Gastrocnemius medialis (tissue), 4 donors: Measurements from ENCODE around the gene PLAC8.

Experiments used
- CTCF ChIP-seq, 5 experiments: fragments of 450-650 bp in 3 of 5; fragments of 200-600 bp in 2 of 5; sonication (generic) in 2 of 5; IDR thresholded peaks in 4 of 5; conservative IDR thresholded peaks in 1 of 5; 1 replicate in 4 of 5; 2 replicates in 1 of 5; pipeline ENCODE4 v1.5.1; 2016 to 2019; ENCODE audit warnings: antibody characterized with exemption in 5 of 5, mild to moderate bottlenecking in 3 of 5, moderate library complexity in 3 of 5
- POLR2A ChIP-seq, 2 donors: fragments of 450-650 bp; IDR thresholded peaks; one replicate each; pipeline ENCODE4 v1.6.1; 2017; ENCODE audit warnings: antibody characterized with exemption in 2 of 2, mild to moderate bottlenecking in 2 of 2, moderate library complexity in 2 of 2

DNA sequence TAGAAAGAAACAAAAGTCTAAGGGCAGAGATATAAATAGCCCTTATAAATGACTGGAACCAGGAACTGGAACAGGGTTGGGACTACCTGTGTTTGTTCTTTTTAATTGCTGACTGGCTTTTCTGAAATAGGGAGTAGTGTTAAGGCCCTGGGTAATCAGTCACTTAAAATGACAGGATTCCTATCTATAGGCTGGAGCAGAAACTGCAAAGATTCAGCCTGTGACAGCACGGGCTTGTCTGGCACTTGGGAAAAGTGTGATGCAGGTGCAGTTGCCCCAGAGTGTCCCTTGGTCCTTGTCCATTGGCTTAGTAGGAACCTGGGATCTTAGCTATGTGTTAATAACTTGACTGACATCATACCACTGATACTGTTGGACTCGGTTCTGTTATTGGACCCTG is 14.7 kb upstream of the PLAC8 start:
- TF ChIP-seq CTCF (IDR thresholded peaks at IDR 0.05 in 4 of 5, conservative IDR thresholded peaks at IDR 0.05 in 1 of 5), result no peak
- TF ChIP-seq POLR2A (IDR thresholded peaks at IDR 0.05), result no peak
